Measurements from ENCODE around the gene EAF2.

Gene EAF2

DNA sequence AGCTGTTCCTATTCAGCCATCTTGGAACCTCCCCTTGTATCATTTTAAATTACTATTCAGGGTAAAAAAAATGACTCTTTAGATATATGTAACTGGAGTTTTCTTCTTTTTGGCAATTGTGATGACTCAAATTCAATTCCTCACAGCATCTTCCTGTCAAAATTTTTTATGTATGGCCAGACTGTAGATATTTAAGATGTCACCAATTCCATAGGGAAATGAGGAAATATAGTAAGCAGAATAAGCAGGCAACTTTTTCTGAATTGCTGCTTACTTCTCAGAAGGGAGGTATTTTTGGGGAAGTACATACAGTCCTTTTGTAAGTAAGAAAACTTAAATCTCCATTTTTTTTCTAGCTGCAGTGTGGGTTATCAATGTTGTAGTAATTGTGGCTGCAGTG, 28.8 kb downstream of the EAF2 start:
- no peak for DNase-seq

- no peak for DNase-seq
Measured at GRCh38 chr3:121869736-121870135, 34.7 kb downstream of the EAF2 start.

- DNase-seq = no peak
Measured at GRCh38 chr3:121870717-121871116, 35.7 kb downstream of the EAF2 start.

DNA sequence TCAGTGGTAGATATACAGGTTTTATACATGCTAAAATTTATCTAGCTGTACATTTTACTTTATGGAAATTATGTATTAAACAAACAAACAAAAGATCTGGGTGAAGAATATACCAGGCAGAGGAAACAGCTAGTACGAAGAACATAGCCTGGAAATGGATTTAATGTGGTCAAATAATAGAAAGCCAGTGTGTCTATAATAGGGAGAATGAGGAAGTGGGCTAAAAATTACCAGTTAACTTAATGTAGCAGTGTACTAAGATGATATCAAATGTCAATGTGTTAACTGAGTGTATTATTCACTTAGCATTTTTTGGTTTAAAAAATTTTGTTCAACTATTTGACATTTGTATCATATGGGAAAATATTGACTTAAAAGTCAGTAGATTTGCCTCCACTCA, 36.4 kb downstream of the EAF2 start:
- DNase-seq = no peak

- DNase-seq = no peak
Measured at GRCh38 chr3:121878411-121878810, 43.4 kb downstream of the EAF2 start.

DNA sequence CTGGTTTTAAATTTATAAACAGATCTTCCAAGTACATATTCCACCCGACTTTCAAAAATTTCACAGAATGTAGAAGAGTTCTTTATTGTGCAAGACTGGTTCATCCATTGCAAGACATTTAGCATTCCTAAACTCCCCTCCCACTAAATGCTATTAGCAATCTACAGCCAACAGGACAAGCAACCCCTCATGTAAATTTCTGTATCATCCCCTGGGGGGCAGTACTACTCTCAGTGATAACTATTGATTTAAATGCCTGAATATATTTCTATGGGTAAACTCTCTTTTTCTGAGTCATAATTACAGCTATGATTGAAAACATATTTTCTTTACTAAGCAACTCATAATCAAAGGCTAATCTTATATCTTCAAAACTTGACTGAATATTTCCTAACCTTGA, 48.5 kb downstream of the EAF2 start:
- peak; percentile 4 to 6 for DNase-seq

GRCh38 chr3:121885386-121885785, 50.4 kb downstream of the EAF2 start:
- no peak for DNase-seq

- no peak for DNase-seq
Measured at GRCh38 chr3:121894301-121894990, 59.4 kb downstream of the EAF2 start, which contains the start of gene SLC15A2. TSS of gene SLC15A2 (plus strand) at chr3:121894401. CDS start at chr3:121894477, 76 bp downstream.

GRCh38 chr3:121895121-121895520, 60.1 kb downstream of the EAF2 start:
- DNase-seq = no peak

- DNase-seq = no peak
Measured at GRCh38 chr3:121895736-121896135, 60.7 kb downstream of the EAF2 start.

DNA sequence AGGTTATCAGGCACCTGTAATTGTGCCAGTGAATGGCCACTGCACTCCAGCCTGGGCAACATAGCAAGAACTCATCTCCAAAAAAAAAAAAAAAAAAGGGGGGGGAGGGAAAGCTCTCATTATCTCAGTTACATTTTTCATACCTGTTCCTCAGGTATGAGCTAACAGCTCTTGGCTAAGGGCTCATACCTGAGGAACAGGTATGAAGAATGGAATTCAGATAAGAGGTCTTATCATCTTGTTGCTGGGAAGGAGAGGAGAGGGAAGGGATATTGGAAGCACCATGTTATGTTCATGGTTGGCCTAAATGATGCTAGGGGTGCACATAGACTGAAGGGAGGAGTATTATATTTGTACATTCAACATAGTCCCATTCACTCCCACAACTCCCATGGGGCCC, 61.8 kb downstream of the EAF2 start:
- no peak for DNase-seq

- DNase-seq = no peak
Measured at GRCh38 chr3:121897296-121897695, 62.3 kb downstream of the EAF2 start.

GRCh38 chr3:121913305-121913990, 78.4 kb downstream of the EAF2 start:
- DNase-seq = no peak

DNA sequence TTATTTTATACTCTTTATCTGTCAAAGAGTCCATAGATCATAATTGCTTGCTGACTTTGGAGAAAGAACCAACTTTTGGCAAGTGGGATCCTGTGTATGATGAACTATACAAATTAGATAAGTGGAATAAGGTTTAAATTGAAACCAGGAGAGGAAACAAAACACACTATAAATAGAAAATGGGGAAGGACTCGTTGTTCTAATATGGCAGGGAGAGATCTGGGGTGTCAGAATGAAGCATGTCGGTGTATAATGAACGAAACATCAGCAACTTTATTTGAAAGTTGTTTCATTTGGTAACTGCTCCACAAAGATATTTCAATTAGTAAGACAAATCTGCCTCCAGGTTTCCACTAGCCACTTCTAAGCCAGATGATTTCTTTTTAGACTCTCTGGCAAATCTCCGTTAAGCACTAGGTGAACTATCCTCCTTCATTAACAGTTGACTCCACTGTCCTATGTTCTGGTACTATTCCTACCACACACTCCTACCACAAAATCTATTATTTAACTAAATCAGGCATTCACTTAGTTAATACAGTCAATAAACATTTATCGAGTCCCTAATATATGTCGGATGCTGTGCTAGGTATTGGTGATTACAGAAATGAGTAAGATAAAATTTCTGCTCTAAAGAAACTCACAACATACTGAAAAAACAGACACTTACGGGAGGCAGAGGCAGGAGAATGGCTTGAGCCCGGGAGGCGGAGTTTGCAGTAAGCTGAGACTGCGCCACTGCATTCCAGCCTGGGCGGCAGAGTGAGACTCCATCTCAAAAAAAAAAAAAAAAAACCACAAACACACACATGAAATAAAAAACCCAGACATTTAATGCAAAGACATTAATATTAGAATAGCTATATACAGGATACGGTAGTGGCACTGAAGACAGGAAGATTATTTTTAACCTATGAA, 79.3 kb downstream of the EAF2 start:
- DNase-seq = no peak

DNA sequence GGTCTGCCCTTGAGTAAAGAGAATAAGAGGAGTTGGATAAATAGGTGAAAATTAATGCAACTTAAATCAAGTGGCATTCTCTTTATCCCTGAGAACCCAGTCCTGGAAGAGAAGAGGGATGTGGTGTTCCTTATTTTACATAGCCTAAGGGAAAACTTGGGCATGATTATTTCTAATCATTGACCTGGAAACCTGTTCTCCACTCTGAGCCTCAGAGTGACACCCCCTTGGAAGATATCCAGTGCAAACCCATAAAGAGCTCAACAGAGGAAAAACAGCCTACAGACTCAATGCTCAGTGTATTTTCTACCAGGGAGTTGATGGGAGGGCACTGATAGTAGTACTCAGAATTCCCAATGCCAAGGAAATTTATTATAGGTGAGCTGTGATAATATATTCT, 81.2 kb downstream of the EAF2 start:
- DNase-seq = no peak

DNA sequence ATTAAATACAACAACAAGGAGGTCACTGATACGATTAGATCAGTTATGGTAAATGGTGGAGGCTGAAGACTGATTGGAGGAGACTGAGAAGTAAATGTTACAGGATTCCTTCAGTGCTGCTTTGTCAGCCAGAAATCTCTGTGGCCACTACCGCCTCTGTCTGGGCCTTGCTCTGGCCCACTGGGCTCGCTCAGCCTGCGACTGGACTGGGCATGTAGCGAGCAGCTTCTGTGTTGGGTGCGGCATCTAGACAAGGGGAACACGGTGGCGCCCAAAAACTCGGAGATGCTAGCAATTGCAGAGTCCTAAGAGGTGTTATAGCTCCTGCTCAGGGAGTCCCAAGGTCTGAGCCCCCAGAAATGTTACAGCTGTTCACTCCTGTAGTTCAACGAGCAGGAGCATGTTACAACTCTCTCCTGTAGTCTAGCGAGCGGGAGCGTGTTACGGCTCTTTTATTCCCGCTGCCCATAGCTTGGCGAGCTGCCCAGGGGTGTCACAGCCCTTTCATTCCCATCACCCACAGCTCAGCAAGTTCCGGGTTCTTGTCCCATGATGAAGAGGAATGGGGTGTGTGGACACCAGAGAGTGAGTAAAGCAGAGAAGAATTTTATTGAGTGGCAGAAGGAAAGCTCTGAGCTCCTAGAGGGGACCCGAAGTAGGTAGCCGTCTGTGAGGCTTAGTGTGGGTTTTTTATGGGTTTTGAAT, 83.9 kb downstream of the EAF2 start:
- no peak for DNase-seq

- DNase-seq = no peak
Measured at GRCh38 chr3:121924734-121925133, 89.7 kb downstream of the EAF2 start.

- no peak for DNase-seq
Measured at GRCh38 chr3:121926380-121926779, 91.4 kb downstream of the EAF2 start.
